Erythroblast (primary cell): Measurements from ENCODE around the gene DBX1.
"Not testable (repeated sequence)": the region's sequence is repeated elsewhere in the genome, so short reads cannot be mapped to it uniquely, and the experiment has no call there.

ENCODE experiments used
- DNase-seq, 2 experiments: peaks; one replicate each; lab custom pipeline; 2025; lab: John Stamatoyannopoulos, UW
- GATA1 ChIP-seq: IDR thresholded peaks from 2 replicates; pipeline ENCODE4 v1.6.1; 2011; ENCODE audit warnings: low read depth, mild to moderate bottlenecking, control low read depth, low read length, moderate library complexity
- POLR2A ChIP-seq: IDR thresholded peaks from 2 replicates; pipeline ENCODE4 v1.6.1; 2011; ENCODE audit warnings: mild to moderate bottlenecking, low read length

DBX1 gene, protein sequence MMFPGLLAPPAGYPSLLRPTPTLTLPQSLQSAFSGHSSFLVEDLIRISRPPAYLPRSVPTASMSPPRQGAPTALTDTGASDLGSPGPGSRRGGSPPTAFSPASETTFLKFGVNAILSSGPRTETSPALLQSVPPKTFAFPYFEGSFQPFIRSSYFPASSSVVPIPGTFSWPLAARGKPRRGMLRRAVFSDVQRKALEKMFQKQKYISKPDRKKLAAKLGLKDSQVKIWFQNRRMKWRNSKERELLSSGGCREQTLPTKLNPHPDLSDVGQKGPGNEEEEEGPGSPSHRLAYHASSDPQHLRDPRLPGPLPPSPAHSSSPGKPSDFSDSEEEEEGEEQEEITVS

DNA sequence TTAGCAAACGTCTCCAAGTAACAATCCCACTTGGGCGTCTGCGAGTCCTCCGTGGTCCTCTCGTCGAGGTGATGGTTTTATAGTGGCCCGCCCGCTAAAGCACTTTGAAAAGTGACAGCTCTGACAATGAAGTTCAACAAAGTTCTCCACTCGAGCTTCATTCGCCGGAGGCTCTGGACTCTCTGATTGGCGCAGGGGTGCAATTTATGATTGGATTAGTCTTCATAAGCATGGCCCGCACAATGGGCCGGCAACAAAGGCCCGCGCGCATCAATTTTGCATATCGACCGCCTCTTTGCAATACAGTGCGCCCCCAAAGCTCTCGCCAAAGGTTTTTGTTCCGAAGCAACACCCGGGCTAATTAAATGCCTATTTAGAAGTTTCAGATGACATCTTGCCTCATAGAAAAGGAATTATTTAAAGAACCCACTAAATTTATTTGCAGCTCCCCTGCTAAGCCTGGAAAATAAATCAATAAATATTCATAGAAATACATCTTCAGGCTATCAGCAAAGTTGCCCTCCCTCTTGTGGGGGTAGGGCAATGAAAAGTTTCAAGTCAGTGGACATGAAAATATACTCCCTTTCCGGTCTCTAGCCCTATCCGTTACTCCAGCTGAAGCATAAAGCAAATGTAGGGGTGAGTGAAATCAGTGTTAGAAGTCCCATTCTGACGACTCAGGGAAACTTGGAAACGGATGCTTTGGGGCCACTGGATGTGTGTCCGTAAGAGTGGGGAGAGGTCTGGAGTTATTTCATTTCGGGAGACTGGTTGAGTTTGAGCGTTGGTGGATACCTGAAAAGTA, at the start of gene DBX1:
Gene DBX1 (minus strand): TSS at position 51 of the 805 bp plus-strand sequence. CDS start 151 bp downstream, outside the sequence.
- DNase-seq = no peak
- no peak for TF ChIP-seq GATA1
- TF ChIP-seq POLR2A = no peak

DNA sequence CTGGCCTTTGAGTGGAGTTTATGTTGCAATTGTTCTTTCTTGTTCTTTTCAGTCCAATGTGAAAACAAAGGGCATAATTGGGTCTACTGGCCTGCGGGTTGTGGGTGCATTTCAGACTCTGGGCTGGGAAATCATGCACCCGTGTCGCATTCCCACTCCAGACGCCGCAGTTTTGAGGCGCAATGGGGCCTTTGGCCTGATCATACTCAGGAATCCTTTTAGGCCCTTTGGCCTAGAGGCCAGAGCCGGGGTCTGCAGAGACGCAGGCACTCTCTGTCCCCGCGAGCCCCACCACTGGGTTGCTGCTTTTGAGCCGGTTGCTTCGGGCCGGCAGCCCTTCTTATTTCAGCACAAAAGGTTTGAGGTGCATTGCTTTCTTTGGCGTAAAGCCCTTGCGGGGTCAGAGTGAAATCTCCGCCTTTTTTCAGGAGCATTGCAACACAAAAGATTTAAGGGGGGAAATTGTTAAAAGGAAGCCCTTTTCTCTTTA, 48.4 kb upstream of the DBX1 start:
- DNase-seq = no peak
- TF ChIP-seq POLR2A (no peak), GATA1 (no peak)

DNA sequence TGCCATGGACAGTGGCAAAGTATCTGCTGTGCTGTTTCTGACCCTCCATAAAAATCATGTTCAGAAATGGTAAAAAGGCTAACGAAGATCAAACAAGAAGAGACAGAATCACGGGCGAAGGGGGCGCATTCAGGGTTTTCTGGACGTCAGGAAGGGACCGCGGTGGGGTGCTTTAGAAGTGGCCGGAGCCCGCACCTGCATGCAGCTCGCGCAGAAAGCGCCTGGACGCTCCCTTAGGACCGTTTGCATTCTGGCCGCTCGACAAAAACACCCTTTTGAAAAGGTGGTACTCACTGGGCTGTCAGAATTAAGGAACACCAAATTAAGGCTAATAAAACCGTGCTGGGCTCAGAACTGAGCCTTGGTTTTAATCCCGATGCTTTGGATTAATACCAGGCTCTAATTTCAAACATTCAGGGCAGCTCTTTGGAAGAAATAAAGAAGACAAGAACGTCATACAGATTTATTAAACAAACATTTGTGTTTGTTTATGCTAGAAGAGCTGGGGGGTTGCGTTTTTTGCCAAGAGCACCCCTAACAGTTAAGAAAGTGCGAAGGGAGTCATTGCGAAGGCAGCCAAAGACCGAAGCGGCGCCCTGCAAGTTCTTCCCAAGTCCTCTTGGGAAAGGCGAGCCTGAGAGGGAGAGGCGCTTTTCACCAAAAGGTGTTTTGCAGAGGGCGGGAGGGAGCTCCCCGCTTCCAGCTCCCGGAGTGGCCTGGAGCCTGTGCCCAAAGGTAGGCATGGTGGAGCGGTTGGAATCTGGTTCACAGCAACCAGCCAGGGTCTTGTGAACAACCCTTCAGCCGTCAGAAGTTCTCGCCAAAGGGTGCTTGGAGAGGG, 47.7 kb upstream of the DBX1 start:
- no peak for TF ChIP-seq POLR2A
- no peak for TF ChIP-seq GATA1

DNA sequence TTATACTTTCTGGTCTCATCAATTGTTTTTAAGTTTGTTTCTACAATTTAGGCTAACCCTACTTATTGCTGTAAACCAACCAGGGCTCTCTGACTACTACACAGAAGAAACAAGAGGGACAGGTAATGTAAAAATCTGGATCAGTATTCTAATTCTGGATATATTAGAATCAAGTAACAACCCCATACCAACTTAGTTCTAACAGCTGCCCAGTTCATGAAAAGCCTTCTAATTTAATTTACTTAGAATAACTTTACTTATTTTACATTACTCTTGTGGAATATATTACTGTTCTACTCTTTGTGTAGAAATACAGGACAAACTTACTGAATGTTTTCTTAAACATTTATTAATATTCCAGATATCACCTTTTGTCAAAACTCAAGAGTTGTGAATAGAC, 45.5 kb upstream of the DBX1 start:
- no peak for DNase-seq
- TF ChIP-seq POLR2A (no peak), GATA1 (no peak)

More for the DNA sequence above, 47.7 kb upstream of the DBX1 start:
- no peak for DNase-seq

DNA sequence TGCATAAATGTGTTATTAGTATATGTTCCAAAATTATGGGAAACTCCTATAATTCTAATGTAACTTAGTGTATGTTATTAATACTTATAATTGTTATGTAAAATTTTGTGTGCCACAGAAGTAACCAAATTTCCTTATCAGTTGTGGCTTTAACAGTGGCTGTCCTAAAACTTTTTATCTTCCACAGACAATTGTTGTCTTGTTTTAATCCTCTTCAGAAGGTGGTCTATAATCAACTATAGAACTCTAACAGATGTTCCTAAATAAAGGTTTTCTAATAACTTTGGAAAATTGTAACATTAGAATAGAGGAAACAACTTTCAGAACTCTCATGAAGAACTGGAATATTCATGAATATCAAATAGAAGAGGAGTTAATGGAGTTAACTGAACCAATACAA, 44.4 kb upstream of the DBX1 start:
- TF ChIP-seq GATA1 = no peak
- TF ChIP-seq POLR2A = no peak
- DNase-seq = peak in 1 of 2 experiments; percentile 16

DNA sequence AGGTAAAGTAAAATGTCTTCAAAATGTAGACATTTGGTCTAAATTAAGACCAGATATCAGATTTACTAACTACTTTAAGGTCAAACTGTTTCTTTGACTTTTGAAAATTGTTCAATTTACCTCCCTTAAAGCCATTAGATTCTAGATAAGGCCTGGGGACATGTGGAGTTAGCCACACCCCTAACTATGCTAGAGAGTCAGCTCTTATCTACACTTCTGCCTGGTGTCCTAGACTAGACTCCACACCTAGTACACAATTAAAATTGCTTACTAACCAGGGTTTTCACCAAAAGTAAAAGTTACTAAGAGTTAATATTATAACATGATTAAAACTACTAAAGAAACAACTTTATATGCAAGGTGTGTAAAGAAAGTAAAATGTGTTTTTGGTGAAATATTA, 43.6 kb upstream of the DBX1 start:
- no peak for TF ChIP-seq POLR2A
- TF ChIP-seq GATA1 = no peak
- DNase-seq = peak; percentile 52 to 81

DNA sequence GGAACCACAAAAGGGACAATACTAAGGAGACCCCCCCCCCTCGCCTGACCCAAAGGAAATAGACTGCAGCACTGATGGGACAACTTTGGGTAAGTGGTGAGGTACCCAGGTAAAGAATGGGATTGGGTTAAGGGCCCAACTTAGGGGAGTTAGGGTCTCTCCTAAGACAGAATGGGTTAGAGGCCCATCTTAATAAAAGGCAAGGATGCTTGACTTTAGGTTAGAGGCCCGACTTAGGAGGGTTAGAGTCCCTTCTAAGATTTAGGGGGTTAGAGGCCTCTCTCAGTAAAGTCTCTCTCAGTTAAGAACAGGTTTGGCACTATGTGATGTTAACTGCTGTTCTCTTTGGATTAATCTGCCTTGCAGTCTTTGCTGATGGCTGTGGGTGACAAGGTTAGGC, 41.0 kb upstream of the DBX1 start:
- no peak for TF ChIP-seq POLR2A
- TF ChIP-seq GATA1 = no peak
- DNase-seq = no peak

DNA sequence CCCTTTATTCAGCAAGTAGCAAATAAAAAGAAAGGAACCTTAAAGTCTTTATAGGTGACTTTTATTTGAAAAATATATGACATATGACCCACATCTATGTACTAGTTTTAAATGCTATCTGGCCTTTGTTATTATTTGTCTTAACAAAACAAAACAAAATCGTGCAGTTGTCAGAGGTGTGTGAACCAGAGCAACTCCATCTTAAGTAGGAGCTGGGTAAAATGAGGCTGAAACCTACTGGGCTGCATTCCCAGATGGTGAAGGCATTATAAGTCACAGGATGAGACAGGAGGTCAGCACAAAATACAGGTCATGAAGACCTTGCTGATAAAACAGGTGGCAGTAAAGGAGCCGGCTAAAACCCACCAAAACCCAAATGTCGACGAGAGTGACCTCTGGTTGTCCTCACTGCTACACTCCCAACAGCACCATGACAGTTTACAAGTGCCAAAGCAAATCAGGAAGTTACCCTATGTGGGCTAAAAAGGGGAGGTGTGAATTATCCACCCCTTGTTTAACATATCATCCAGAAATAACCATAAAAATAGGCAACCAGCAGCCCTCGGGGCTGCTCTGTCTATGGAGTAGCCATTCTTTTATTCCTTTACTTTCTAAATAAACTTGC, 40.2 kb upstream of the DBX1 start:
- DNase-seq = not testable (repeated sequence)

DNA sequence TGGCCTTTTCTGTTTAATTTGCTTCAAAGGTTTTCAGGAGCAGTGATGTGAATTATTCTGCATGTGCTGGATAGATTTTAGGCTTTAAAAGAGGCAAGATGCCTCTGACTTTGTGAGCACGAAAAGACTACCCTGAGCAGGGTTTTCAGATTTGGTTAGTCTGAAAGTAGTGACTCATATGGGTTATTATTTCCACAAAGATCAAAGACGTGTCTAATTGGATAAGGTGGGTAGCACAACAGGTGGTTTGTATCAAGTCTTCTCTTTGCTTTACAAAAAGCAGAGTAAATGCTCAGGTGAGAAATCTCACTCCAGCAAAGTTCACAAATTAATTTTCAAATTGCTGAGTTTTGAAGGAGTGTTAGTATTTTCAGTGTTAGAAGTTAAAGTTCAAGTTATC, 37.6 kb upstream of the DBX1 start:
- TF ChIP-seq GATA1 (no peak), POLR2A (no peak)
- DNase-seq = no peak

DNA sequence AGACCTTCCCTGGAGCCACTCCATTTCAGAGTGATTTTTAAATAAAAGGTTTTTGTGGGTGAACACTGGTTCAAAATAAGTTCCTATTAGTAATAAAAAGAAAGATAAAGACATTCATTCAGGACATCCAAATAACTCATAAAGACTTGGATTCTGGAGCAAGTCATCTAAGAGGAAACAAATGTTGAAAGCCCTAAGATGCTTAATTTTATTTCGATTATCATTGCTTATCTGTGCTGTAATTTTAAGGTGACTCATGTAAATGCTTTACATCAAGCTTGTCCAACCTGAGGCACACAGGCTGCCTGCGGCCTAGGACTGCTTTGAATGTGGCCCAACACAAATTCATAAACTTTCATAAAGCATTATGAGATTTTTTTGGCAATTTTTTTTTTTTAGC, 34.2 kb upstream of the DBX1 start:
- no peak for DNase-seq

DNA sequence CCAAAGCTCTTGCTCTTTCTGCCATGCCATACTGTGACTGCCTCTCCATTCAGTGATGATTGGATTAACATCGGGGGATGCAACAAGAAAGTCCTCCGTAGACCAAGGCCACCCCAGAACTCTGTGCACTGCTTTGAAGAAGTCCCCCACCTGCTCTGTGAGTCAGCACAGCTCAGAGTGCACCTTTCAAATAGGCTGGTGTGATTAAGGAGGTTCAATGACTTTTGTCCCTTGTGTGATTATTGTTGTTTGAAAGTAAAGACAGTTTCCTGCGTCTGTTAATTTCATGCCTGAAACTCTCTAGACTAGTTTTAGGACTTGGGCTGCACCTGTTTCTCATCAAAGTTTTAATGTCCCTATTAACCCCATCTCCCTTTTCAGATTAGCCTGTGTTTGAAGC, 33.0 kb upstream of the DBX1 start:
- TF ChIP-seq GATA1 = no peak
- no peak for TF ChIP-seq POLR2A
- no peak for DNase-seq

More for the DNA sequence above, 34.2 kb upstream of the DBX1 start:
- no peak for TF ChIP-seq POLR2A
- TF ChIP-seq GATA1 = no peak

DNA sequence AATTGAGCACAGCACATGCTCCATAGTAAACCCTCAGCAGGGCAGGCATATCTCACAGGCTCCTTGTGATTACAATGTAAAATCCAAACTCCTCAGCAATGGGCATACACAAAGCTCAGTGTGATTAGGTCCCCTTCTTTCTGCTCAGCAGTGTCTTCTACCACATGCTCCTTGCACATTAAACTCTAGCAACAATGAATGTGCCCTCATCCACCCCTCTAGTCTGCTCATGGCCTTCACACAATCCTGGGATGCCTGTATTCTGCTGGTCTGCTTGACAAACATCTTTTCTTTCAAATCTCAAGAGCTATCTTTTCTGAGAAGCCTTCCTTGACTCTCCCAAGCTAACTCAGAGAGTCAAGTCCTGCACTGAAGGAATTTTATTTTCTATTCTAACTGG, 32.4 kb upstream of the DBX1 start:
- no peak for DNase-seq
- TF ChIP-seq GATA1 = no peak
- no peak for TF ChIP-seq POLR2A

DNA sequence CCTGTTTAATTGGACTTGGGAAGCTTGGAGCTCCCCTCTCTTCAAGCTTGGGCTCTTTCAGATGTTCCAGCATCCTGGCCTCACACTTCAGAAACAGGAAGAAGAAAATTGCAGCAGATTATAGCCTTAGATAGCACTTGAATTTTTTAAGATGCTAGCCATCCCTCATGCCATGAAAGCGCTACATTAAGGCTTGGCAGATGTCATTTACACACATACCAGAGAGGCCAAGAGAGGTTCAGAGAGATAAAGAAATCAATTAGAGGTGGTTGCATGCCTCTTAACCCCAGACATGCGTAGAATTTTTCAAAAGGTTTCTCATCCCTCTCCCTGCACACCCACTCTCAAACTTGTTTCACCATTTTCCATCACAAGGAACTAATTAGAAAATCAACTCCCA, 31.9 kb upstream of the DBX1 start:
- no peak for DNase-seq
- TF ChIP-seq GATA1 (no peak), POLR2A (no peak)
